Activated naive CD4-positive, alpha-beta T cell treated with anti-CD3 and anti-CD28 coated beads for 36 hours (primary cell): ENCODE data around the gene RPL18A. TPM values are rescaled to one million over a fixed set of nuclear protein-coding genes. Genes with fewer than 3 reads are reported as not detected.
A peak's percentile ranks its signal among the peaks of the same experiment; 100 is the strongest.

Experiments used
- CTCF ChIA-PET: fragments of 350-600 bp; sonication (Branson Sonifier 250); formaldehyde crosslinking; loops from one replicate; lab custom pipeline; 2021; ENCODE audit warnings: antibody characterized with exemption; lab: Charles Lee
- DNase-seq: peaks from one replicate; pipeline ENCODE4 v3.0.0-alpha.2; 2020
- H3K27ac Mint-ChIP-seq: one replicate; pipeline ENCODE4 v1.8.0; 2021; ENCODE audit warnings: mild to moderate bottlenecking, mixed read lengths
- H3K27me3 Mint-ChIP-seq: one replicate; pipeline ENCODE4 v1.8.0; 2021; ENCODE audit warnings: low read depth, mixed read lengths
- H3K36me3 Mint-ChIP-seq: one replicate; pipeline ENCODE4 v1.8.0; 2021; ENCODE audit warnings: low read depth, mixed read lengths
- H3K4me1 Mint-ChIP-seq: one replicate; pipeline ENCODE4 v1.8.0; 2021; ENCODE audit warnings: low read depth, mixed read lengths
- H3K4me3 Mint-ChIP-seq: one replicate; pipeline ENCODE4 v1.8.0; 2021; ENCODE audit warnings: mild to moderate bottlenecking, moderate library complexity, mixed read lengths
- H3K9me3 Mint-ChIP-seq: one replicate; pipeline ENCODE4 v1.8.0; 2021; ENCODE audit warnings: mixed read lengths
- intact Hi-C: fragments of 100-400 bp; cut with micrococcal nuclease; formaldehyde crosslinking; loops from one replicate; pipeline ENCODE4 v1.15.1; 2023
- total RNA-seq, 2 experiments: library from RNA; stranded (reverse); gene quantifications; one replicate each; pipeline ENCODE4 v1.2.3, GENCODE V29; 2021

Gene RPL18A
- total RNA-seq, 2 experiments from 2014 or later, result 4,021 to 4,160 TPM

GRCh38 chr19:17843908-17844490, 15.7 kb upstream of the RPL18A start:
- no peaks in the 10 kb centered on the region for H3K27me3 Mint-ChIP-seq
- intact Hi-C loops, result no loop called here
- H3K4me3 Mint-ChIP-seq, result no peak overlapping the region
- DNase-seq, result no peak
- H3K4me1 Mint-ChIP-seq, result peaks cover 49% of the 10 kb centered on the region
- H3K27ac Mint-ChIP-seq, result peak overlapping the region; percentile 94
- H3K36me3 Mint-ChIP-seq, result peaks cover 61% of the 10 kb centered on the region
- no peaks in the 10 kb centered on the region for H3K9me3 Mint-ChIP-seq
- CTCF ChIA-PET, result interaction anchor here (0.7 to 0.9 kb wide), 2 partner anchors 47 to 248 kb away, joined by 3 read pairs; no protein-coding TSS in a partner anchor

GRCh38 chr19:17846146-17846545, 13.6 kb upstream of the RPL18A start:
- no peaks in the 10 kb centered on the region for H3K27me3 Mint-ChIP-seq
- no peaks in the 10 kb centered on the region for H3K9me3 Mint-ChIP-seq
- H3K36me3 Mint-ChIP-seq, result peaks cover 47% of the 10 kb centered on the region
- DNase-seq, result peak; percentile 68
- H3K4me3 Mint-ChIP-seq, result peak overlapping the region; percentile 94
- peak overlapping the region; percentile 94 for H3K27ac Mint-ChIP-seq
- H3K4me1 Mint-ChIP-seq, result peaks cover 65% of the 10 kb centered on the region
- intact Hi-C loops, result loop anchor here (2.0 kb wide), 1 partner anchor 49 kb away; no protein-coding TSS in a partner anchor
- CTCF ChIA-PET, result no interaction called here

GRCh38 chr19:17847538-17848366, 12.0 kb upstream of the RPL18A start, which contains the start of gene JAK3:
Gene JAK3 (minus strand): TSS chr19:17847982. CDS start chr19:17844417, 3,565 bp downstream.
- H3K27ac Mint-ChIP-seq, result peak within 1 kb of the TSS; percentile 94
- H3K27me3 Mint-ChIP-seq, result no peaks in the 10 kb centered on the region
- peaks cover 70% of the 10 kb centered on the region for H3K4me1 Mint-ChIP-seq
- H3K36me3 Mint-ChIP-seq, result peaks cover 40% of the 10 kb centered on the region
- no peaks in the 10 kb centered on the region for H3K9me3 Mint-ChIP-seq
- DNase-seq, result peak; percentile 97
- intact Hi-C loops, result loop anchor here (2.0 kb wide), 1 partner anchor 51 kb away; no protein-coding TSS in a partner anchor
- CTCF ChIA-PET, result interaction anchor here (0.6 to 0.9 kb wide), 4 partner anchors 8 to 746 kb away, joined by 3 to 4 read pairs (median 4); partner anchors contain the start of gene RPL18A
- peak within 1 kb of the TSS; percentile 94 for H3K4me3 Mint-ChIP-seq

- Mint-ChIP-seq H3K27ac (peak overlapping the region; percentile 94), H3K36me3 (peaks cover 32% of the 10 kb centered on the region), H3K9me3 (no peaks in the 10 kb centered on the region), H3K27me3 (no peaks in the 10 kb centered on the region), H3K4me1 (peaks cover 64% of the 10 kb centered on the region), H3K4me3 (peak overlapping the region; percentile 94)
- CTCF ChIA-PET, result interaction anchor here (0.7 to 3.0 kb wide), 3 partner anchors 11 to 1577 kb away, joined by 3 to 42 read pairs (median 4); partner anchors contain the start of gene RPL18A
- intact Hi-C loops, result no loop called here
- no peak for DNase-seq
Measured at GRCh38 chr19:17848595-17849292, 11.0 kb upstream of the RPL18A start.

- DNase-seq, result no peak
- no peaks in the 10 kb centered on the region for H3K27me3 Mint-ChIP-seq
- H3K36me3 Mint-ChIP-seq, result peaks cover 2% of the 10 kb centered on the region
- CTCF ChIA-PET, result interaction anchor here (0.6 to 4.2 kb wide), 7 partner anchors 50 to 247 kb away, joined by 3 to 17 read pairs (median 4); partner anchors contain the start of gene CCDC124
- peaks cover 32% of the 10 kb centered on the region for H3K4me1 Mint-ChIP-seq
- intact Hi-C loops, result loop anchor here (2.0 kb wide), 1 partner anchor 401 kb away; no protein-coding TSS in a partner anchor
- no peaks in the 10 kb centered on the region for H3K9me3 Mint-ChIP-seq
- no peak overlapping the region for H3K4me3 Mint-ChIP-seq
- H3K27ac Mint-ChIP-seq, result no peak overlapping the region
Measured at GRCh38 chr19:17854061-17854460, 5.6 kb upstream of the RPL18A start.

- CTCF ChIA-PET, result interaction anchor here (0.5 to 4.2 kb wide), 18 partner anchors 8 to 158 kb away, joined by 3 to 17 read pairs (median 4); partner anchors contain the start of genes CCDC124 and JAK3
- H3K27me3 Mint-ChIP-seq, result no peaks in the 10 kb centered on the region
- no peak overlapping the region for H3K27ac Mint-ChIP-seq
- H3K4me3 Mint-ChIP-seq, result peak overlapping the region; percentile 5
- intact Hi-C loops, result loop anchor here (1.0 to 5.0 kb wide), 9 partner anchors 65 to 403 kb away; partner anchors contain the start of genes COLGALT1, PGLS and SLC27A1
- peaks cover 24% of the 10 kb centered on the region for H3K4me1 Mint-ChIP-seq
- H3K36me3 Mint-ChIP-seq, result peaks cover 12% of the 10 kb centered on the region
- no peaks in the 10 kb centered on the region for H3K9me3 Mint-ChIP-seq
- DNase-seq, result peak; percentile 96
Measured at GRCh38 chr19:17855280-17856152, 4.2 kb upstream of the RPL18A start.

GRCh38 chr19:17860331-17860992, 752 bp downstream of the RPL18A start:
- H3K4me1 Mint-ChIP-seq, result peaks cover 34% of the 10 kb centered on the region
- intact Hi-C loops, result no loop called here
- H3K9me3 Mint-ChIP-seq, result no peaks in the 10 kb centered on the region

GRCh38 chr19:17860993-17861360, 1.3 kb downstream of the RPL18A start:
- CTCF ChIA-PET, result interaction anchor here (2.1 to 3.6 kb wide), 3 partner anchors 11 to 77 kb away, joined by 15 to 70 read pairs (median 30); partner anchors contain the start of genes CCDC124 and SLC5A5
- DNase-seq, result no peak
- Mint-ChIP-seq H3K27ac (peak overlapping the region; percentile 96), H3K9me3 (no peaks in the 10 kb centered on the region), H3K27me3 (no peaks in the 10 kb centered on the region), H3K4me3 (peak overlapping the region; percentile 92), H3K4me1 (peaks cover 31% of the 10 kb centered on the region), H3K36me3 (peaks cover 37% of the 10 kb centered on the region)
- intact Hi-C loops, result no loop called here

More at GRCh38 chr19:17860331-17860992, 752 bp downstream of the RPL18A start:
- DNase-seq, result no peak
- Mint-ChIP-seq H3K36me3 (peaks cover 37% of the 10 kb centered on the region), H3K27me3 (no peaks in the 10 kb centered on the region), H3K4me3 (peak overlapping the region; percentile 92), H3K27ac (peak overlapping the region; percentile 96)
- CTCF ChIA-PET, result interaction anchor here (1.6 to 3.6 kb wide), 5 partner anchors 11 to 137 kb away, joined by 7 to 70 read pairs (median 15); partner anchors contain the start of genes CCDC124 and SLC5A5

- Mint-ChIP-seq H3K9me3 (no peaks in the 10 kb centered on the region), H3K4me3 (peak overlapping the region; percentile 92), H3K36me3 (peaks cover 37% of the 10 kb centered on the region), H3K27ac (peak overlapping the region; percentile 96), H3K4me1 (peaks cover 31% of the 10 kb centered on the region), H3K27me3 (no peaks in the 10 kb centered on the region)
- DNase-seq, result no peak
- intact Hi-C loops, result no loop called here
- CTCF ChIA-PET, result interaction anchor here (3.1 kb wide), 1 partner anchor 10 kb away, joined by 30 read pairs; the partner anchor contains the start of gene SLC5A5
Measured at GRCh38 chr19:17861542-17862402, 2.1 kb downstream of the RPL18A start.
